Activated CD8-positive, alpha-beta memory T cell treated with anti-CD3 and anti-CD28 coated beads, Interleukin-2, amount 50 U/mL, for 24 hours (primary cell): Measurements from ENCODE around the gene ST8SIA4.

Source experiments
- DNase-seq: peaks from one replicate; pipeline ENCODE4 v3.0.0-alpha.2; 2020; ENCODE audit errors: extremely low read depth

ST8SIA4 gene

GRCh38 chr5:100872408-100873190 lies 30.5 kb downstream of the ST8SIA4 start:
- no peak for DNase-seq

GRCh38 chr5:100867039-100867562 lies 36.0 kb downstream of the ST8SIA4 start:
- DNase-seq = no peak

GRCh38 chr5:100864931-100865330 lies 38.2 kb downstream of the ST8SIA4 start:
- no peak for DNase-seq

- DNase-seq = no peak
Measured at GRCh38 chr5:100863739-100864138, 39.3 kb downstream of the ST8SIA4 start.

- DNase-seq = no peak
Measured at GRCh38 chr5:100861148-100861547, 41.9 kb downstream of the ST8SIA4 start.

GRCh38 chr5:100860407-100860806 lies 42.7 kb downstream of the ST8SIA4 start:
- no peak for DNase-seq

- no peak for DNase-seq
Measured at GRCh38 chr5:100858987-100859545, 44.0 kb downstream of the ST8SIA4 start.

GRCh38 chr5:100856462-100856861 lies 46.6 kb downstream of the ST8SIA4 start:
- DNase-seq = no peak

GRCh38 chr5:100855937-100856430 lies 47.1 kb downstream of the ST8SIA4 start:
- DNase-seq = no peak

GRCh38 chr5:100855295-100855694 lies 47.8 kb downstream of the ST8SIA4 start:
- no peak for DNase-seq

GRCh38 chr5:100854591-100854990 lies 48.5 kb downstream of the ST8SIA4 start:
- DNase-seq = no peak

- DNase-seq = no peak
Measured at GRCh38 chr5:100853582-100853981, 49.5 kb downstream of the ST8SIA4 start.

GRCh38 chr5:100852988-100853449 lies 50.1 kb downstream of the ST8SIA4 start:
- no peak for DNase-seq

- DNase-seq = no peak
Measured at GRCh38 chr5:100852051-100852450, 51.0 kb downstream of the ST8SIA4 start.

GRCh38 chr5:100846772-100847171 lies 56.3 kb downstream of the ST8SIA4 start:
- no peak for DNase-seq

- DNase-seq = no peak
Measured at GRCh38 chr5:100842080-100842479, 61.0 kb downstream of the ST8SIA4 start.

GRCh38 chr5:100841358-100842076 lies 61.6 kb downstream of the ST8SIA4 start:
- no peak for DNase-seq

- DNase-seq = no peak
Measured at GRCh38 chr5:100840789-100841188, 62.3 kb downstream of the ST8SIA4 start.

GRCh38 chr5:100840370-100840769 lies 62.7 kb downstream of the ST8SIA4 start:
- DNase-seq = no peak

GRCh38 chr5:100838048-100838473 lies 65.0 kb downstream of the ST8SIA4 start:
- DNase-seq = no peak

GRCh38 chr5:100834519-100834918 lies 68.6 kb downstream of the ST8SIA4 start:
- DNase-seq = no peak
